ENCODE results near the gene PTH2R.

DNA sequence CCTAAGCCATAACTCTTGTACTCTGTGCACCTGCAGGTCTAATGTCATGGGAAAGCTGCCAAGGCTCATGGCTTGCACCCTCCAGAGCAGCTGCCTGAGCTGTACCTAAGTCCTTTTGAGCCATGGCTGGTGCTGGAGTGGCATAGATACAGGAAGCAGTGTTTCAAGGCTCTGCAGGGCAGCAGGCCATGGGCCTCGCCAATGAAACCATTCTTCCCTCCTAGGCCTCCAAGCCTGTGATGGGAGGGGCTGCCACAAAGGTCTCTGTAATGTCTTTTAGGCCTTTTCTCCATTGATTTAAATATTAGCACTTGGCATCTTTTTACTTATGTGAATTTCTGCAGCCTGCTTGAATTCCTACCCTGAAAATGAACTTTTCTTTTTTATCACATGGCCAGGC is 108.5 kb downstream of the PTH2R start:
- TF ChIP-seq, protein P1, sequence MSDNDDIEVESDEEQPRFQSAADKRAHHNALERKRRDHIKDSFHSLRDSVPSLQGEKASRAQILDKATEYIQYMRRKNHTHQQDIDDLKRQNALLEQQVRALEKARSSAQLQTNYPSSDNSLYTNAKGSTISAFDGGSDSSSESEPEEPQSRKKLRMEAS (IDR thresholded peaks at IDR 0.05): no peak
- no peak for TF ChIP-seq CTCF (CRISPR knock-in tag; IDR thresholded peaks at IDR 0.05)
- no peak for TF ChIP-seq AGO1 (IDR thresholded peaks at IDR 0.05; ENCODE audit: low read depth, low read length, poor library complexity, severe bottlenecking)
- TF ChIP-seq, protein P2, sequence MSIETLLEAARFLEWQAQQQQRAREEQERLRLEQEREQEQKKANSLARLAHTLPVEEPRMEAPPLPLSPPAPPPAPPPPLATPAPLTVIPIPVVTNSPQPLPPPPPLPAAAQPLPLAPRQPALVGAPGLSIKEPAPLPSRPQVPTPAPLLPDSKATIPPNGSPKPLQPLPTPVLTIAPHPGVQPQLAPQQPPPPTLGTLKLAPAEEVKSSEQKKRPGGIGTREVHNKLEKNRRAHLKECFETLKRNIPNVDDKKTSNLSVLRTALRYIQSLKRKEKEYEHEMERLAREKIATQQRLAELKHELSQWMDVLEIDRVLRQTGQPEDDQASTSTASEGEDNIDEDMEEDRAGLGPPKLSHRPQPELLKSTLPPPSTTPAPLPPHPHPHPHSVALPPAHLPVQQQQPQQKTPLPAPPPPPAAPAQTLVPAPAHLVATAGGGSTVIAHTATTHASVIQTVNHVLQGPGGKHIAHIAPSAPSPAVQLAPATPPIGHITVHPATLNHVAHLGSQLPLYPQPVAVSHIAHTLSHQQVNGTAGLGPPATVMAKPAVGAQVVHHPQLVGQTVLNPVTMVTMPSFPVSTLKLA (IDR thresholded peaks at IDR 0.05): no peak
- no peak for TF ChIP-seq CHD2 (IDR thresholded peaks at IDR 0.05; ENCODE audit: low read depth, low read length)
- no peak for TF ChIP-seq JUNB (CRISPR knock-in tag; IDR thresholded peaks at IDR 0.05; ENCODE audit: borderline replicate concordance)
- TF ChIP-seq POLR2A (IDR thresholded peaks at IDR 0.05; ENCODE audit: insufficient read depth in 1 of 2, low read depth in 2 of 2, low read length in 2 of 2): no peak

Data from HepG2 (cell line).